GM13976 (cell line): ENCODE measurements around the gene GAB3.
"Not testable (repeated sequence)": the region's sequence is repeated elsewhere in the genome, so short reads cannot be mapped to it uniquely, and the experiment has no call there.

Source experiments
- DNase-seq: peaks from one replicate; pipeline ENCODE4 v3.0.0; 2012; ENCODE audit warnings: low spot score
- in situ Hi-C: fragments of 300-500 bp; cut with MboI; formaldehyde crosslinking; loops from one replicate; pipeline ENCODE4 v1.12.0; 2022; ENCODE audit warnings: low sequenced_read_pairs, mixed read lengths, inconsistent platforms; ENCODE audit not compliant: unreplicated experiment
- TF ChIP-seq, protein P1 (sequence below): IDR thresholded peaks from 2 replicates; pipeline ENCODE4 v1.5.1; 2012; ENCODE audit warnings: borderline replicate concordance, mild to moderate bottlenecking; ENCODE audit not compliant: insufficient read depth; ENCODE audit errors: extremely low read depth, missing control alignments, control extremely low read depth

GAB3 gene

DNA sequence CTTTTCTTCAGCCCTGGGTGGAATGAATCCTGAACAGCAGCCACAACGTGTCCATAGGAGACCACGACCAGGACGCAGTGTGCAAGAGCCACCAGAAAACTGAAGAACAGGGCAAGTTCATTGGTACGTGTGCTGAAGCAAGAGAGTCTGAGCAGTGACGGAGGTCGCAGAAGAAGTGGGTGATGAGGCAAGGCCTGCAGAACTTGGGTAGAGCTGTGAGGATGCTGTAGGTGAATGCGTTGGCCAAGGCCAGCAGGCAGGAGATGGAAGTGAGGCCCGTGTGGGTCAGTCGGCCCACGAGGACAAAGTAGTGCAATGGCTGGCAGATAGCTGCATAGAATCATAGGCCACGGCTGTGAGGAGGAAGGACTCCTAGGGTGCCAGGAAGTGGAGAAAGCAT lies 91.9 kb downstream of the GAB3 start:
- in situ Hi-C loops: no loop called here
- TF ChIP-seq, protein P1, sequence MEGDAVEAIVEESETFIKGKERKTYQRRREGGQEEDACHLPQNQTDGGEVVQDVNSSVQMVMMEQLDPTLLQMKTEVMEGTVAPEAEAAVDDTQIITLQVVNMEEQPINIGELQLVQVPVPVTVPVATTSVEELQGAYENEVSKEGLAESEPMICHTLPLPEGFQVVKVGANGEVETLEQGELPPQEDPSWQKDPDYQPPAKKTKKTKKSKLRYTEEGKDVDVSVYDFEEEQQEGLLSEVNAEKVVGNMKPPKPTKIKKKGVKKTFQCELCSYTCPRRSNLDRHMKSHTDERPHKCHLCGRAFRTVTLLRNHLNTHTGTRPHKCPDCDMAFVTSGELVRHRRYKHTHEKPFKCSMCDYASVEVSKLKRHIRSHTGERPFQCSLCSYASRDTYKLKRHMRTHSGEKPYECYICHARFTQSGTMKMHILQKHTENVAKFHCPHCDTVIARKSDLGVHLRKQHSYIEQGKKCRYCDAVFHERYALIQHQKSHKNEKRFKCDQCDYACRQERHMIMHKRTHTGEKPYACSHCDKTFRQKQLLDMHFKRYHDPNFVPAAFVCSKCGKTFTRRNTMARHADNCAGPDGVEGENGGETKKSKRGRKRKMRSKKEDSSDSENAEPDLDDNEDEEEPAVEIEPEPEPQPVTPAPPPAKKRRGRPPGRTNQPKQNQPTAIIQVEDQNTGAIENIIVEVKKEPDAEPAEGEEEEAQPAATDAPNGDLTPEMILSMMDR: no peak
- no peak for DNase-seq

GRCh38 chrX:154658187-154658586 lies 92.7 kb downstream of the GAB3 start:
- in situ Hi-C loops: no loop called here
- TF ChIP-seq, protein P1: no peak

GRCh38 chrX:154657226-154657805 lies 93.6 kb downstream of the GAB3 start:
- no peak for DNase-seq
- TF ChIP-seq, protein P1: no peak
- in situ Hi-C loops: no loop called here

More at GRCh38 chrX:154658187-154658586, 92.7 kb downstream of the GAB3 start:
- no peak for DNase-seq

GRCh38 chrX:154655786-154656185 lies 95.1 kb downstream of the GAB3 start:
- in situ Hi-C loops: no loop called here
- no peak for DNase-seq
- TF ChIP-seq, protein P1: no peak

- in situ Hi-C loops: no loop called here
Measured at GRCh38 chrX:154655346-154655745, 95.5 kb downstream of the GAB3 start.

DNA sequence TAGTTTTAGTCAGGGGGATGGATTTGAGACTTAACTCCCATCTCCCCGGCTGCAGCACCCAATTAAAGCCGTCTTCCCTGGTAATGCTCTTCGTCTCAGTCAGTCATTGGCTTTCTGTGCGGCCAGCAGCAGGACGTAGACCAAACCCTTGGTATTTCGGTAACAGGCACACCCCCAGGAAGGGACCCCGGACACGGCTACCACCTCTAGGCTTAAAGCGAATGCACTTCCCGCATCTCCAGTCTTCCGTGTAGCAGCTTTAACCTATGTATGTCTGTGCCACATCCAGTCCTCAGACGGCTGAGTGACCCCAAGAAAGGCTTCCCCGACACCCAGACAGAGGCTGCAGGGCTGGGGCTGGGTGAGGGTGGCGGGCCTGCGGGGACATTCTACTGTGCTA lies 96.0 kb downstream of the GAB3 start:
- no peak for DNase-seq
- in situ Hi-C loops: no loop called here
- TF ChIP-seq, protein P1: no peak

More at GRCh38 chrX:154655346-154655745, 95.5 kb downstream of the GAB3 start:
- no peak for DNase-seq
- TF ChIP-seq, protein P1: no peak

- in situ Hi-C loops: no loop called here
- no peak for DNase-seq
- TF ChIP-seq, protein P1: no peak
Measured at GRCh38 chrX:154654372-154654771, 96.5 kb downstream of the GAB3 start.

- in situ Hi-C loops, DNase-seq: not testable (repeated sequence)
Measured at GRCh38 chrX:154653413-154653812, 97.5 kb downstream of the GAB3 start, which contains the start of gene CTAG2. Gene CTAG2 (minus strand): TSS chrX:154653579. CDS start chrX:154653515, 64 bp downstream.
